Thoracic aorta (tissue), 2 donors: Measurements from ENCODE around the gene IRGQ. TPM values are rescaled to one million over a fixed set of nuclear protein-coding genes. Genes with fewer than 3 reads are reported as not detected.
"Not testable (repeated sequence)": the region's sequence is repeated elsewhere in the genome, so short reads cannot be mapped to it uniquely, and the experiment has no call there.

ENCODE experiments used
- ATAC-seq: fragments of 150-250 bp; one replicate; pipeline ENCODE4 v1.8.0; 2017; ENCODE audit warnings: low read depth; ENCODE audit not compliant: insufficient number of reproducible peaks, low FRiP score
- DNase-seq: peaks from one replicate; pipeline ENCODE4 v3.0.0-alpha.2; 2020; ENCODE audit warnings: low spot score
- H3K27ac ChIP-seq, 2 donors: fragments of 200-600 bp; sonication (generic); 1 replicate in 1 of 2; 2 replicates in 1 of 2; pipeline ENCODE4 v1.5.1; 2016; ENCODE audit warnings: mild to moderate bottlenecking in 2 of 2, moderate library complexity in 2 of 2
- H3K27me3 ChIP-seq: fragments of 200-600 bp; sonication (generic); replicated peaks from 2 replicates; pipeline ENCODE4 v1.6.0; 2016; ENCODE audit warnings: mild to moderate bottlenecking; ENCODE audit not compliant: insufficient read depth
- H3K36me3 ChIP-seq: fragments of 200-600 bp; sonication (generic); one replicate; pipeline ENCODE4 v1.5.1; 2016
- H3K4me1 ChIP-seq, 2 donors: fragments of 200-600 bp; sonication (generic); 1 replicate in 1 of 2; 2 replicates in 1 of 2; pipeline versions ENCODE4 v1.5.1 to v1.6.0; 2016; ENCODE audit warnings: low read depth in 2 of 2, mild to moderate bottlenecking in 1 of 2; ENCODE audit not compliant: control insufficient read depth in 1 of 2
- H3K4me3 ChIP-seq: fragments of 200-600 bp; sonication (generic); 2 replicates; pipeline ENCODE4 v1.5.1; 2016; ENCODE audit warnings: mild to moderate bottlenecking
- H3K9me3 ChIP-seq: fragments of 200-600 bp; sonication (generic); 2 replicates; pipeline ENCODE4 v1.5.1; 2016
- CTCF ChIP-seq: fragments of 200-600 bp; sonication (generic); IDR thresholded peaks from one replicate; pipeline ENCODE4 v1.5.1; 2019; ENCODE audit warnings: antibody characterized with exemption
- total RNA-seq, 2 donors: library from RNA; depleted of rRNA; stranded (reverse); fragments of >200 nt; gene quantifications; one replicate each; pipeline versions ENCODE4 v1.1.0 to v1.2.3, GENCODE V29; 2016

Gene IRGQ
- total RNA-seq, 2 donors from 2014 or later: 24.4 to 37.2 TPM

- H3K4me1 ChIP-seq: no peaks in the 10 kb centered on the region
- H3K27ac ChIP-seq: no peak overlapping the region
- no peak overlapping the region for H3K4me3 ChIP-seq
- ATAC-seq: no peak
- H3K9me3 ChIP-seq: no peaks in the 10 kb centered on the region
- no peak for DNase-seq
- no peaks in the 10 kb centered on the region for H3K27me3 ChIP-seq
- TF ChIP-seq CTCF: no peak
- peaks cover 6% of the 10 kb centered on the region for H3K36me3 ChIP-seq
Measured at GRCh38 chr19:43605875-43606568, 10.1 kb upstream of the IRGQ start.

DNA sequence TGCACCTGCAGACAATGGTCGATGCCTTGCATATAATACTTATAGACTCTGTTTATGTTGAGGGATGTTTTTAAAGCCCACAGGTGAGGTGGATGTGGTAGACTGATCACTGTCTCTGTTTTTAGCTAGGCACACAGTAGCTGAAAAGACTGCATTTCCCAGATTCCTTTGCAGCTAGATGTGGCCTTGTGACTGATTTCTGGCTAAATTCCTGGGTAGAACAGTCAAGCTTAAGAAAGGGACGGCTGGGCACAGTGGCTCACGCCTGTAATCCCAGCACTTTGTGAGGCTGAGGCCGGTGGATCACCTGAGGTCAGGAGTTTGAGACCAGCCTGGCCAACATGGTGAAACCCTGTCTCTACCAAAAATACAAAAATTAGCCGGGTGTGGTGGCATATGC, 4.4 kb upstream of the IRGQ start:
- H3K27me3 ChIP-seq, DNase-seq, ATAC-seq, H3K36me3 ChIP-seq, H3K9me3 ChIP-seq, H3K4me3 ChIP-seq, H3K27ac ChIP-seq: not testable (repeated sequence)
- H3K4me1 ChIP-seq: peaks cover 8 to 20% of the 10 kb centered on the region in 2 donors

- Histone ChIP-seq H3K4me3 (no peak overlapping the region), H3K36me3 (peaks cover 10% of the 10 kb centered on the region), H3K27me3 (no peaks in the 10 kb centered on the region), H3K9me3 (no peaks in the 10 kb centered on the region), H3K27ac (no peak overlapping the region), H3K4me1 (peaks cover 12 to 26% of the 10 kb centered on the region in 2 donors)
- DNase-seq (no peak), ATAC-seq (no peak)
- TF ChIP-seq CTCF: no peak
Measured at GRCh38 chr19:43599635-43600295, 3.8 kb upstream of the IRGQ start.

GRCh38 chr19:43598445-43599240, 2.7 kb upstream of the IRGQ start:
- TF ChIP-seq CTCF: no peak
- Histone ChIP-seq H3K9me3 (no peaks in the 10 kb centered on the region), H3K27me3 (no peaks in the 10 kb centered on the region), H3K4me1 (peaks cover 22 to 37% of the 10 kb centered on the region in 2 donors), H3K4me3 (no peak overlapping the region), H3K36me3 (peaks cover 12% of the 10 kb centered on the region), H3K27ac (no peak overlapping the region)
- ATAC-seq: no peak
- no peak for DNase-seq

- Histone ChIP-seq H3K9me3 (no peaks in the 10 kb centered on the region), H3K4me1 (peaks cover 22 to 43% of the 10 kb centered on the region in 2 donors), H3K27me3 (no peaks in the 10 kb centered on the region), H3K4me3 (no peak overlapping the region), H3K36me3 (peaks cover 19% of the 10 kb centered on the region), H3K27ac (no peak overlapping the region)
- DNase-seq (no peak), ATAC-seq (no peak)
- no peak for TF ChIP-seq CTCF
Measured at GRCh38 chr19:43597876-43598275, 1.9 kb upstream of the IRGQ start.
